K562 (cell line): Measurements from ENCODE around the gene NEUROD2. TPM values are rescaled to one million over a fixed set of nuclear protein-coding genes. Genes with fewer than 3 reads are reported as not detected.

Experiments
- ARID1B ChIP-seq: fragments of 450-650 bp; IDR thresholded peaks from 2 replicates; pipeline ENCODE4 v1.6.1; 2016; ENCODE audit warnings: antibody characterized with exemption, mild to moderate bottlenecking, inconsistent platforms
- CHD1 ChIP-seq: fragments of 200-600 bp; sonication (generic); IDR thresholded peaks from one replicate; pipeline ENCODE4 v1.6.1; 2012; ENCODE audit warnings: mild to moderate bottlenecking, moderate library complexity, low read length, inconsistent platforms
- KLF16 ChIP-seq: IDR thresholded peaks from 2 replicates; pipeline ENCODE4 v1.6.1; 2016; ENCODE audit warnings: antibody characterized with exemption
- PHF21A ChIP-seq: fragments of 450-650 bp; IDR thresholded peaks from 2 replicates; pipeline ENCODE4 v1.6.1; 2017; ENCODE audit warnings: low read depth, borderline replicate concordance
- POLR3A ChIP-seq: IDR thresholded peaks from 2 replicates; pipeline ENCODE4 v1.6.1; 2011; ENCODE audit warnings: borderline replicate concordance, mild to moderate bottlenecking, moderate library complexity; ENCODE audit not compliant: insufficient read length, insufficient read depth; ENCODE audit errors: extremely low read depth
- RNF219 ChIP-seq: fragments of 250-450 bp; sonication (Bioruptor Pico); IDR thresholded peaks from 2 replicates; pipeline ENCODE4 v1.5.0; 2022; ENCODE audit warnings: mild to moderate bottlenecking
- SMARCE1 ChIP-seq: fragments of 450-650 bp; IDR thresholded peaks from 2 replicates; pipeline ENCODE4 v1.7.1; 2016; ENCODE audit warnings: mild to moderate bottlenecking
- SREBF2 ChIP-seq: sonication (generic); formaldehyde crosslinking; IDR thresholded peaks from 2 replicates; pipeline ENCODE4 v1.4.0; 2020; ENCODE audit warnings: mild to moderate bottlenecking, missing genetic modification reagents
- STAT5B ChIP-seq: fragments of 250-450 bp; sonication (Bioruptor Pico); IDR thresholded peaks from 2 replicates; pipeline ENCODE4 v1.8.0; 2021; ENCODE audit warnings: mild to moderate bottlenecking, inconsistent platforms
- TAF15 ChIP-seq: fragments of 200-400 bp; formaldehyde crosslinking; IDR thresholded peaks from 2 replicates; pipeline ENCODE4 v1.6.1; 2017; ENCODE audit warnings: mild to moderate bottlenecking, low read depth, low read length, moderate library complexity
- TAF7 ChIP-seq: fragments of 450-650 bp; IDR thresholded peaks from 2 replicates; pipeline ENCODE4 v1.6.1; 2016; ENCODE audit warnings: missing genetic modification characterization, missing compliant biosample characterization
- USF1 ChIP-seq: sonication (generic); formaldehyde crosslinking; IDR thresholded peaks from 2 replicates; pipeline ENCODE4 v1.9.0; 2022; ENCODE audit warnings: mild to moderate bottlenecking, missing genetic modification reagents
- ZNF253 ChIP-seq: fragments of 250-450 bp; sonication (Bioruptor Pico); conservative IDR thresholded peaks from 2 replicates; pipeline ENCODE4 v1.6.1; 2021; ENCODE audit warnings: mild to moderate bottlenecking
- ZNF398 ChIP-seq: fragments of 250-450 bp; sonication (Bioruptor Pico); IDR thresholded peaks from 2 replicates; pipeline ENCODE4 v1.8.0; 2021; ENCODE audit warnings: moderate library complexity, mild to moderate bottlenecking, inconsistent platforms
- ZNF407 ChIP-seq: fragments of 450-650 bp; IDR thresholded peaks from 2 replicates; pipeline ENCODE4 v1.6.1; 2016; ENCODE audit warnings: low read depth
- polyA plus RNA-seq, 8 experiments: library from polyadenylated mRNA; depleted of rRNA in 4 of 8; stranded (reverse) in 5 of 8; unstranded in 3 of 8; fragments of >200 nt; fragmentation: Nextera tagmentation in 2 of 8; fragmentation: Illumina TruSeq in 1 of 8; extraction: Ambion mirVana in 2 of 8; extraction: Trizol in 1 of 8; gene quantifications; 2 replicates each; pipeline versions ENCODE4 v1.2.1 to v1.2.3, GENCODE V29; 2011 to 2014; ENCODE audit warnings: inconsistent platforms in 1 of 8, missing spikeins in 1 of 8
- total RNA-seq, 7 experiments: library from RNA; depleted of rRNA in 6 of 7; stranded (reverse); fragments of >200 nt in 6 of 7; fragmentation: Illumina TruSeq in 2 of 7; extraction: Trizol in 2 of 7; gene quantifications; 2 replicates each; pipeline versions ENCODE4 v1.2.1 to v1.2.3, GENCODE V29; 2011 to 2021; ENCODE audit warnings: low replicate concordance in 1 of 7

Gene NEUROD2
- total and polyA plus RNA-seq, 9 of the 15 experiments (the other 6 are each of a cell fraction or from before 2014, with no cell fraction given) = not detected

GRCh38 chr17:39650121-39650579, 42.4 kb upstream of the NEUROD2 start (continued):
- no peak for TF ChIP-seq ZNF407
- TF ChIP-seq TAF7 = no peak
- no peak for TF ChIP-seq POLR3A
- peak; percentile 89 for TF ChIP-seq SMARCE1
- peak; percentile 95 for TF ChIP-seq USF1 (CRISPR knock-in tag)
- no peak for TF ChIP-seq SREBF2 (CRISPR knock-in tag)
- TF ChIP-seq KLF16 = no peak
- TF ChIP-seq ZNF253 = no peak
- TF ChIP-seq CHD1 = no peak
- no peak for TF ChIP-seq PHF21A
- TF ChIP-seq ARID1B = peak; percentile 89
- TF ChIP-seq ZNF398 (CRISPR knock-in tag) = no peak
- no peak for TF ChIP-seq STAT5B (CRISPR knock-in tag)
- TF ChIP-seq RNF219 (CRISPR knock-in tag) = no peak
- TF ChIP-seq TAF15 = no peak
